Kidney capillary endothelial cell (primary cell): Measurements from ENCODE around the gene SSBP1.
"Not testable (repeated sequence)": the region's sequence is repeated elsewhere in the genome, so short reads cannot be mapped to it uniquely, and the experiment has no call there.

Source experiments
- DNase-seq: peaks from one replicate; pipeline ENCODE4 v3.0.0-alpha.2; 2018; ENCODE audit warnings: low spot score

Gene SSBP1

GRCh38 chr7:141770083-141770583 lies 32.0 kb downstream of the SSBP1 start:
- DNase-seq, result not testable (repeated sequence)

- no peak for DNase-seq
Observed at GRCh38 chr7:141776374-141776773, 38.2 kb downstream of the SSBP1 start, which contains the start of gene TAS2R4. Gene TAS2R4 (plus strand): TSS chr7:141776674. CDS start chr7:141778489, 1,815 bp downstream.

GRCh38 chr7:141785706-141786552 lies 47.8 kb downstream of the SSBP1 start:
- peak; percentile 58 for DNase-seq

GRCh38 chr7:141788296-141788695 lies 50.1 kb downstream of the SSBP1 start:
- DNase-seq, result peak; percentile 86

- DNase-seq, result no peak
Observed at GRCh38 chr7:141789917-141790316, 51.8 kb downstream of the SSBP1 start, which contains the start of gene TAS2R5. Gene TAS2R5 (plus strand): TSS chr7:141790217. CDS start chr7:141790362, 145 bp downstream.

GRCh38 chr7:141792526-141792925 lies 54.4 kb downstream of the SSBP1 start:
- DNase-seq, result no peak
